GM23338 (cell line): Measurements from ENCODE around the gene NGEF. TPM values are rescaled to one million over a fixed set of nuclear protein-coding genes. Genes with fewer than 3 reads are reported as not detected.

ENCODE experiments used
- ATAC-seq: fragments of 200-7000 bp; cut with Tn5 transposase; 3 replicates; pipeline ENCODE4 v1.9.1; 2020
- DNase-seq: peaks from one replicate; pipeline ENCODE4 v3.0.0-alpha.2; 2015; ENCODE audit warnings: low spot score
- H2AFZ ChIP-seq: fragments of 200-600 bp; sonication (generic); 2 replicates; pipeline ENCODE4 v1.8.0; 2016; ENCODE audit warnings: antibody characterized with exemption, mild to moderate bottlenecking, moderate library complexity
- H3F3A ChIP-seq: fragments of 200-600 bp; sonication (generic); replicated peaks from 2 replicates; pipeline ENCODE4 v1.8.0; 2017; ENCODE audit warnings: antibody characterized with exemption, mixed run types, low read depth
- H3K27ac ChIP-seq: fragments of 200-600 bp; sonication (generic); 2 replicates; pipeline ENCODE4 v1.6.1; 2016; ENCODE audit warnings: low read depth
- H3K27me3 ChIP-seq: fragments of 200-600 bp; sonication (generic); 2 replicates; pipeline ENCODE4 v1.8.0; 2016; ENCODE audit warnings: mild to moderate bottlenecking, mixed run types, moderate library complexity; ENCODE audit not compliant: insufficient read depth
- H3K36me3 ChIP-seq: fragments of 200-600 bp; sonication (generic); 2 replicates; pipeline ENCODE4 v1.8.0; 2016; ENCODE audit warnings: mild to moderate bottlenecking; ENCODE audit not compliant: insufficient read depth
- H3K4me1 ChIP-seq: fragments of 200-600 bp; sonication (generic); 2 replicates; pipeline ENCODE4 v1.8.0; 2016; ENCODE audit warnings: mild to moderate bottlenecking, moderate library complexity; ENCODE audit not compliant: insufficient read depth
- H3K4me2 ChIP-seq: fragments of 200-600 bp; sonication (generic); 2 replicates; pipeline ENCODE4 v1.7.1; 2017; ENCODE audit warnings: mixed run types
- H3K4me3 ChIP-seq: fragments of 200-600 bp; sonication (generic); 2 replicates; pipeline ENCODE4 v1.6.1; 2016; ENCODE audit warnings: mixed run types
- H3K79me2 ChIP-seq: fragments of 200-600 bp; sonication (generic); replicated peaks from 2 replicates; pipeline ENCODE4 v1.8.0; 2017; ENCODE audit warnings: mild to moderate bottlenecking; ENCODE audit not compliant: insufficient read depth
- H3K9me2 ChIP-seq: fragments of 200-600 bp; sonication (generic); 2 replicates; pipeline ENCODE4 v1.8.0; 2017; ENCODE audit not compliant: insufficient read depth
- H4K20me1 ChIP-seq: fragments of 200-600 bp; sonication (generic); replicated peaks from 2 replicates; pipeline ENCODE4 v1.8.0; 2017; ENCODE audit warnings: mild to moderate bottlenecking; ENCODE audit not compliant: insufficient read depth
- H3K27ac Mint-ChIP-seq: 2 replicates; pipeline ENCODE4 v1.8.0; 2020; ENCODE audit warnings: inconsistent platforms, mild to moderate bottlenecking, moderate library complexity, mixed read lengths
- H3K27me3 Mint-ChIP-seq: 3 replicates; pipeline ENCODE4 v1.8.0; 2022; ENCODE audit warnings: low read depth, mild to moderate bottlenecking, moderate library complexity, mixed read lengths, inconsistent platforms; ENCODE audit not compliant: insufficient read depth, poor library complexity
- H3K36me3 Mint-ChIP-seq: 3 replicates; pipeline ENCODE4 v1.8.0; 2021; ENCODE audit warnings: low read depth, mild to moderate bottlenecking, inconsistent platforms, moderate library complexity, mixed read lengths
- H3K4me1 Mint-ChIP-seq: 3 replicates; pipeline ENCODE4 v1.8.0; 2020; ENCODE audit warnings: mild to moderate bottlenecking, inconsistent platforms, mixed read lengths
- H3K4me3 Mint-ChIP-seq: 3 replicates; pipeline ENCODE4 v1.8.0; 2021; ENCODE audit warnings: moderate library complexity, mild to moderate bottlenecking, inconsistent platforms, mixed read lengths
- H3K9me3 Mint-ChIP-seq: 3 replicates; pipeline ENCODE4 v1.8.0; 2020; ENCODE audit warnings: moderate library complexity, mild to moderate bottlenecking, inconsistent platforms, mixed read lengths
- CREB1 ChIP-seq: fragments of 250-450 bp; sonication (Bioruptor Pico); IDR thresholded peaks from 2 replicates; pipeline ENCODE4 v1.5.0; 2020; ENCODE audit warnings: low read depth, mild to moderate bottlenecking, moderate library complexity
- EZH2 ChIP-seq: fragments of 200-600 bp; sonication (generic); IDR thresholded peaks from one replicate; pipeline ENCODE4 v1.8.0; 2017; ENCODE audit warnings: antibody characterized with exemption, mild to moderate bottlenecking, low read depth; ENCODE audit not compliant: unreplicated experiment
- JUNB ChIP-seq: IDR thresholded peaks from one replicate; pipeline ENCODE4 v1.6.1; 2016; ENCODE audit warnings: antibody characterized with exemption; ENCODE audit not compliant: unreplicated experiment
- POLR2AphosphoS5 ChIP-seq: IDR thresholded peaks from 2 replicates; pipeline ENCODE4 v1.6.1; 2016; ENCODE audit warnings: antibody characterized with exemption, low read depth
- STAT1 ChIP-seq: IDR thresholded peaks from one replicate; pipeline ENCODE4 v1.6.1; 2016; ENCODE audit warnings: antibody characterized with exemption; ENCODE audit not compliant: unreplicated experiment
- ZNF114 ChIP-seq: fragments of 250-450 bp; sonication (Bioruptor Pico); IDR thresholded peaks from 2 replicates; pipeline ENCODE4 v1.5.0; 2020; ENCODE audit warnings: mild to moderate bottlenecking, moderate library complexity
- ZNF331 ChIP-seq: fragments of 250-450 bp; sonication (Bioruptor Pico); IDR thresholded peaks from 2 replicates; pipeline ENCODE4 v1.5.0; 2020; ENCODE audit warnings: low read depth, mild to moderate bottlenecking, moderate library complexity
- ZNF462 ChIP-seq: fragments of 250-450 bp; sonication (Bioruptor Pico); IDR thresholded peaks from 2 replicates; pipeline ENCODE4 v1.5.0; 2020; ENCODE audit warnings: mild to moderate bottlenecking, moderate library complexity
- polyA plus RNA-seq: library from polyadenylated mRNA; unstranded; fragments of >200 nt; fragmentation: Nextera tagmentation; extraction: Ambion mirVana; gene quantifications from 2 replicates; pipeline ENCODE4 v1.2.1, GENCODE V29; 2016
- total RNA-seq: library from RNA; depleted of rRNA; stranded (reverse); fragments of >200 nt; shearing (Covaris generic); gene quantifications from 2 replicates; pipeline ENCODE4 v1.2.3, GENCODE V29; 2014

The NGEF gene
- total and polyA plus RNA-seq, 2 experiments from 2014 or later: 1.8 to 5.4 TPM

DNA sequence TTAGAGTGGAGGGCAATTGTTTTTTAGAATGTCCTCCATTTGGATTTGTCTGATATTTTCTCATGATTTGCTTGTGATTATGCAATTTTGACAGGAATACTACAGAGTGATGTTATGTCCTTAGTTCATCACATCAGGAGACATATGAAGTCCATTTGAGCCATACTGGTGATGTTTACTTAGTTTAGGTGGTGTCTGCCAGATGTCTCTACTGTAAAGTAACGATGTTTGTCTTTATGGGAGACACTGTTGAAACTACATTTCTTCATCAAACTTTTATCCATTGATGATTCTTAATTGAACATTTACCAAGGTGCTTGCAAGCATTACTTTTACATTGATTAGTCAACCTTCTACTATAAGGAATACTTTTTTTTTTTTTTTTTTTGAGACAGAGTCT, 147.9 kb downstream of the NGEF start:
- H3K4me2 ChIP-seq: no peak overlapping the region
- no peaks in the 10 kb centered on the region for H3K4me1 ChIP-seq
- TF ChIP-seq POLR2AphosphoS5 (no peak), ZNF462 (no peak)
- no peaks in the 10 kb centered on the region for H3K36me3 Mint-ChIP-seq
- peaks cover 5% of the 10 kb centered on the region; the same call in 1 of the 2 replicates for H4K20me1 ChIP-seq
- no peak overlapping the region for H3K4me3 Mint-ChIP-seq
- H3K9me2 ChIP-seq: no peaks in the 10 kb centered on the region
- no peak for ATAC-seq
- no peak overlapping the region for H3K27ac Mint-ChIP-seq
- no peaks in the 10 kb centered on the region for H3K27me3 Mint-ChIP-seq
- H2AFZ ChIP-seq: no peak overlapping the region
- H3F3A ChIP-seq: no peaks in the 10 kb centered on the region
- no peaks in the 10 kb centered on the region for H3K27me3 ChIP-seq
- no peaks in the 10 kb centered on the region for H3K79me2 ChIP-seq
- no peak for DNase-seq
- peaks cover 6% of the 10 kb centered on the region for H3K4me1 Mint-ChIP-seq
- no peaks in the 10 kb centered on the region for H3K9me3 Mint-ChIP-seq
- no peaks in the 10 kb centered on the region for H3K36me3 ChIP-seq
- H3K4me3 ChIP-seq: no peak overlapping the region
- no peak overlapping the region for H3K27ac ChIP-seq

DNA sequence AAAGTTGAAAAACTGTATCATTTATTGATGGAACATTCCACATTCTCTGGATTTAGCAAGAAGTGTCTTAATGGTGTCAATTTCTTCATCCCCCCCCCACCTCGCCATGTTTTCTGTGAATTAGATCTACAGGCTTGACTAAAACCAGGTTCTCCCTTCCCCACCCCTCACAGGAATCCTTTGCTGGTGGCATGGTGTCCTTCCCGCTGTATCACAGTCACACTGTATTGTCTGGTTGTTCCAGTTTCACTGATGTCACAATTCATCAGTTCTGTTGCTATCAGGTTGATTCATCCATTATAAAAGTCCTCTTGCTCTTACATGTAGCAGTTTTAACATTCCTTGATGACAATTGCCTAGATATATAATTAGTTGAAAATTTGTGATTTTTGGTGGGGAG, 149.1 kb downstream of the NGEF start:
- no peak overlapping the region for H3K4me3 ChIP-seq
- no peak overlapping the region for H2AFZ ChIP-seq
- no peaks in the 10 kb centered on the region for H3K9me2 ChIP-seq
- no peaks in the 10 kb centered on the region for H3K4me1 ChIP-seq
- Mint-ChIP-seq H3K9me3 (no peaks in the 10 kb centered on the region), H3K4me3 (no peak overlapping the region), H3K27me3 (no peaks in the 10 kb centered on the region), H3K36me3 (peaks cover 3% of the 10 kb centered on the region; the same call in 1 of the 3 replicates), H3K27ac (no peak overlapping the region), H3K4me1 (no peaks in the 10 kb centered on the region; the same call in 2 of the 3 replicates)
- no peak for TF ChIP-seq EZH2
- TF ChIP-seq ZNF331: no peak
- TF ChIP-seq CREB1 (CRISPR knock-in tag): no peak
- no peak for TF ChIP-seq JUNB
- TF ChIP-seq ZNF462: no peak
- TF ChIP-seq STAT1: no peak
- no peak for TF ChIP-seq ZNF114 (CRISPR knock-in tag)
- ATAC-seq (no peak), DNase-seq (no peak)
- peaks cover 5% of the 10 kb centered on the region; the same call in 1 of the 2 replicates for H4K20me1 ChIP-seq
- no peaks in the 10 kb centered on the region for H3K27me3 ChIP-seq
- H3F3A ChIP-seq: no peaks in the 10 kb centered on the region
- H3K79me2 ChIP-seq: no peaks in the 10 kb centered on the region
- no peak overlapping the region for H3K27ac ChIP-seq
- H3K4me2 ChIP-seq: no peak overlapping the region
- H3K36me3 ChIP-seq: no peaks in the 10 kb centered on the region
